Hepatocyte (in vitro differentiated cells): ENCODE data around the gene ECHDC3. TPM values are rescaled to one million over a fixed set of nuclear protein-coding genes. Genes with fewer than 3 reads are reported as not detected.

ENCODE experiments used
- DNase-seq: peaks from one replicate; pipeline ENCODE4 v3.0.0-alpha.2; 2016; ENCODE audit warnings: low spot score
- H2AFZ ChIP-seq: fragments of 200-600 bp; sonication (generic); 2 replicates; pipeline ENCODE4 v1.6.0; 2016; ENCODE audit warnings: antibody characterized with exemption, mild to moderate bottlenecking
- H3K27ac ChIP-seq: fragments of 200-600 bp; sonication (generic); 2 replicates; pipeline ENCODE4 v1.5.1; 2016; ENCODE audit warnings: mild to moderate bottlenecking
- H3K27me3 ChIP-seq: fragments of 200-600 bp; sonication (generic); 2 replicates; pipeline ENCODE4 v1.6.1; 2016
- H3K36me3 ChIP-seq: fragments of 200-600 bp; sonication (generic); replicated peaks from 2 replicates; pipeline ENCODE4 v1.5.1; 2016; ENCODE audit warnings: low read depth; ENCODE audit not compliant: insufficient read depth
- H3K4me1 ChIP-seq: fragments of 200-600 bp; sonication (generic); 2 replicates; pipeline ENCODE4 v1.5.1; 2016; ENCODE audit warnings: mild to moderate bottlenecking, moderate library complexity; ENCODE audit not compliant: insufficient read depth
- H3K4me2 ChIP-seq: fragments of 200-600 bp; sonication (generic); 2 replicates; pipeline ENCODE4 v1.6.0; 2016
- H3K4me3 ChIP-seq: fragments of 200-600 bp; sonication (generic); 2 replicates; pipeline ENCODE4 v1.5.1; 2016; ENCODE audit warnings: mild to moderate bottlenecking
- H3K79me2 ChIP-seq: fragments of 200-600 bp; sonication (generic); 2 replicates; pipeline ENCODE4 v1.6.0; 2017; ENCODE audit warnings: mild to moderate bottlenecking
- H3K9me2 ChIP-seq: fragments of 200-600 bp; sonication (generic); replicated peaks from 2 replicates; pipeline ENCODE4 v1.6.0; 2017; ENCODE audit warnings: mild to moderate bottlenecking; ENCODE audit not compliant: insufficient read depth
- H3K9me3 ChIP-seq: fragments of 200-600 bp; sonication (generic); 2 replicates; pipeline ENCODE4 v1.5.1; 2016; ENCODE audit warnings: low read depth, mild to moderate bottlenecking
- H4K20me1 ChIP-seq: fragments of 200-600 bp; sonication (generic); 2 replicates; pipeline ENCODE4 v1.6.0; 2016; ENCODE audit warnings: mild to moderate bottlenecking; ENCODE audit not compliant: insufficient read depth, poor library complexity, severe bottlenecking
- CTCF ChIP-seq: fragments of 200-600 bp; sonication (generic); IDR thresholded peaks from 2 replicates; pipeline ENCODE4 v1.5.1; 2016; ENCODE audit warnings: antibody characterized with exemption, mild to moderate bottlenecking; ENCODE audit not compliant: poor library complexity
- EZH2 ChIP-seq: fragments of 200-600 bp; sonication (generic); IDR thresholded peaks from 2 replicates; pipeline ENCODE4 v1.6.1; 2016; ENCODE audit warnings: antibody characterized with exemption, mild to moderate bottlenecking, borderline replicate concordance
- EZH2phosphoT487 ChIP-seq: fragments of 200-600 bp; sonication (generic); IDR thresholded peaks from one replicate; pipeline ENCODE4 v1.6.1; 2018; ENCODE audit warnings: antibody characterized with exemption, mild to moderate bottlenecking, low read depth, moderate library complexity; ENCODE audit not compliant: unreplicated experiment, severe bottlenecking
- WGBS: methylation state at CpG from one replicate; pipeline ENCODE4 v1.1.6; 2016; ENCODE audit warnings: low lambda C conversion rate; ENCODE audit errors: missing lambda C conversion rate; 5-methylcytosine and 5-hydroxymethylcytosine counted together
- polyA plus RNA-seq: library from polyadenylated mRNA; unstranded; fragments of >200 nt; fragmentation: Nextera tagmentation; extraction: Ambion mirVana; gene quantifications from 2 replicates; pipeline ENCODE4 v1.2.1, GENCODE V29; 2016
- total RNA-seq: library from RNA; depleted of rRNA; stranded (reverse); fragments of >200 nt; gene quantifications from 2 replicates; pipeline ENCODE4 v1.2.3, GENCODE V29; 2014

ECHDC3 gene
- total and polyA plus RNA-seq, 2 experiments from 2014 or later = 13.2 to 14.8 TPM

DNA sequence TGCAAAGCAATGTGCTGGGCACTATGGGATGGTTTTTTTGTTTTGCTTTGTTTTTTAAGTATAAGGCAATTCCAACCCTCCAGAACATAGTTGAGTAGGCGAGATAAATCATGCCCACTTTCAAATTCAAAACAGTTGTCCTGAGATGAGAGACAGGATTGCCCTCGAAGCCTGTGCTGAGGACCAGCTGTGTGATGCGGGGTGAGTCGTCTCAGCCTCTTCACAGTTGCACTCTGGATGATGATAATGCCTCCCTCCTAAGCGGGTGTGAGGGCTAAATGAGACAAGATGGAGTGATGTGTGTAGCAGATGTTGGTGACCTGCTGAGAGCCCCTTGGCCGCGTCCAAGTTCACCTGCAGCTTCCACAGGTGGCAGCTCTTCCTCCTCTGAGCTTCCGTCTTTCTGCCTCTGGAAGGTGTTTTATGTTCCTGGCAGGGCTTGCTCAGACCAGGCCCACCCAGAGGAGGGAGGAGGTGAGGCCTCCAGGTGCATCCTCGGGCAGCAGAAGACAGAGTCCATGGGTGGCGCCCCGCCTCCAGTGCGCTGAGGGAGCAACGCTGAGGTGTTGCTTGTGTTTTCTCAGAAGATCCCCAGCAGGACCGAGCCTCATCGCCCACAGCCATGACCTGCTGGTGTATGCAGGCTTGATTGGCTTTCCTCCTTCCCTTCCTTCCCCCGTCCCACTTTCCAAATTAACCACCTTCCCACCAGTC is 30.6 kb downstream of the ECHDC3 start:
- H3K9me2 ChIP-seq = no peaks in the 10 kb centered on the region
- no peaks in the 10 kb centered on the region for H3K4me1 ChIP-seq
- H3K36me3 ChIP-seq = no peaks in the 10 kb centered on the region
- no peak overlapping the region for H3K4me2 ChIP-seq
- H3K27ac ChIP-seq = no peak overlapping the region
- no peaks in the 10 kb centered on the region for H3K27me3 ChIP-seq
- H3K79me2 ChIP-seq = no peaks in the 10 kb centered on the region
- TF ChIP-seq EZH2 (no peak), CTCF (no peak), EZH2phosphoT487 (no peak)
- no peak for DNase-seq
- no peak overlapping the region for H3K4me3 ChIP-seq
- H3K9me3 ChIP-seq = no peaks in the 10 kb centered on the region
- no peaks in the 10 kb centered on the region for H4K20me1 ChIP-seq
- H2AFZ ChIP-seq = no peak overlapping the region
- 90% methylated on average over 16 of the region's 16 CpGs for WGBS

- no peaks in the 10 kb centered on the region for H3K9me3 ChIP-seq
- no peaks in the 10 kb centered on the region for H3K36me3 ChIP-seq
- no peak for DNase-seq
- no peaks in the 10 kb centered on the region for H3K9me2 ChIP-seq
- no peaks in the 10 kb centered on the region for H3K79me2 ChIP-seq
- H4K20me1 ChIP-seq = no peaks in the 10 kb centered on the region
- H2AFZ ChIP-seq = no peak overlapping the region
- 60% methylated on average over 14 of the region's 14 CpGs for WGBS
- H3K27ac ChIP-seq = no peak overlapping the region
- no peaks in the 10 kb centered on the region for H3K27me3 ChIP-seq
- no peak overlapping the region for H3K4me3 ChIP-seq
- H3K4me2 ChIP-seq = no peak overlapping the region
- TF ChIP-seq EZH2phosphoT487 (no peak), EZH2 (no peak), CTCF (no peak)
- H3K4me1 ChIP-seq = no peaks in the 10 kb centered on the region
Measured at GRCh38 chr10:11773761-11774441, 31.7 kb downstream of the ECHDC3 start.

GRCh38 chr10:11775412-11775811 is 33.2 kb downstream of the ECHDC3 start:
- Histone ChIP-seq H3K27me3 (no peaks in the 10 kb centered on the region), H3K4me1 (no peaks in the 10 kb centered on the region), H3K9me2 (no peaks in the 10 kb centered on the region), H3K36me3 (no peaks in the 10 kb centered on the region), H3K79me2 (no peaks in the 10 kb centered on the region), H3K27ac (peak overlapping the region; percentile 33), H2AFZ (no peak overlapping the region), H3K4me3 (no peak overlapping the region), H4K20me1 (no peaks in the 10 kb centered on the region), H3K4me2 (no peak overlapping the region), H3K9me3 (no peaks in the 10 kb centered on the region)
- no peak for DNase-seq
- TF ChIP-seq CTCF (no peak), EZH2 (no peak), EZH2phosphoT487 (no peak)
- WGBS = 59% methylated on average over 5 of the region's 5 CpGs
